H1 (cell line): ENCODE measurements around the gene CACFD1. TPM values are rescaled to one million over a fixed set of nuclear protein-coding genes. Genes with fewer than 3 reads are reported as not detected.

Experiments
- CTCF ChIA-PET: fragments of 300-600 bp; sonication (Branson Sonifier 250); formaldehyde crosslinking; loops from one replicate; lab custom pipeline; 2021; ENCODE audit not compliant: partially characterized antibody; lab: Charles Lee
- POLR2A ChIA-PET: fragments of 300-600 bp; sonication (Branson Sonifier 250); formaldehyde crosslinking; loops from one replicate; lab custom pipeline; 2021; ENCODE audit warnings: inconsistent platforms; ENCODE audit not compliant: partially characterized antibody; lab: Charles Lee
- DNase-seq, 2 experiments: peaks; one replicate each; pipeline versions ENCODE4 v3.0.0 to v3.0.0-alpha.2; 2010 to 2022; ENCODE audit warnings: low spot score in 2 of 2, low read depth in 1 of 2, mixed read lengths in 1 of 2
- FAIRE-seq: peaks from 2 replicates; lab custom pipeline; 2011; peaks lifted over from hg19 to GRCh38; lab: Jason Lieb, UNC
- H2AFZ ChIP-seq: 2 replicates; pipeline ENCODE4 v1.8.1; 2012; ENCODE audit warnings: low read length, inconsistent platforms
- H2AK5ac ChIP-seq: 2 replicates; pipeline ENCODE4 v1.6.1; 2013; ENCODE audit warnings: low read depth, low read length
- H2BK120ac ChIP-seq: replicated peaks from 2 replicates; pipeline ENCODE3; 2013; ENCODE audit warnings: low read depth, low read length, inconsistent platforms
- H2BK12ac ChIP-seq: 2 replicates; pipeline ENCODE4 v1.6.1; 2013; ENCODE audit warnings: low read depth, low read length
- H2BK15ac ChIP-seq: 2 replicates; pipeline ENCODE4 v1.6.1; 2013; ENCODE audit warnings: low read length
- H2BK20ac ChIP-seq: 2 replicates; pipeline ENCODE4 v1.6.1; 2013; ENCODE audit warnings: low read length
- H2BK5ac ChIP-seq: 2 replicates; pipeline ENCODE4 v1.6.1; 2013; ENCODE audit warnings: low read depth, low read length
- H3K14ac ChIP-seq: 2 replicates; pipeline ENCODE4 v1.6.1; 2013; ENCODE audit warnings: inconsistent platforms; ENCODE audit not compliant: insufficient read length
- H3K18ac ChIP-seq: 2 replicates; pipeline ENCODE4 v1.6.1; 2013; ENCODE audit warnings: low read length; ENCODE audit errors: extremely low read depth
- H3K23ac ChIP-seq: 2 replicates; pipeline ENCODE4 v1.6.1; 2013; ENCODE audit warnings: inconsistent platforms; ENCODE audit not compliant: insufficient read length
- H3K23me2 ChIP-seq: 2 replicates; pipeline ENCODE4 v1.6.1; 2013; ENCODE audit warnings: low read depth, low read length
- H3K27ac ChIP-seq: 2 replicates; pipeline ENCODE4 v1.6.1; 2011; ENCODE audit warnings: low read depth, low read length, inconsistent platforms
- H3K27me3 ChIP-seq, 4 experiments: replicated peaks in 1 of 4; 1 replicate in 1 of 4; 2 replicates in 3 of 4; pipeline versions ENCODE4 v1.6.1 to v1.8.1; 2011 to 2013; ENCODE audit warnings: low read length in 3 of 4, mild to moderate bottlenecking in 3 of 4, inconsistent platforms in 2 of 4, mixed read lengths in 2 of 4, moderate library complexity in 1 of 4; ENCODE audit not compliant: control insufficient read depth in 3 of 4, insufficient read depth in 3 of 4; ENCODE audit errors: extremely low read depth in 1 of 4
- H3K36me3 ChIP-seq, 4 experiments: 2 replicates each; pipeline versions ENCODE4 v1.6.1 to v1.8.1; 2011 to 2013; ENCODE audit warnings: mild to moderate bottlenecking in 4 of 4, low read length in 3 of 4, moderate library complexity in 2 of 4, control low read depth in 1 of 4, inconsistent platforms in 1 of 4; ENCODE audit not compliant: insufficient read depth in 4 of 4, control insufficient read depth in 2 of 4
- H3K4ac ChIP-seq: replicated peaks from 2 replicates; pipeline ENCODE3; 2013; ENCODE audit warnings: low read length, low read depth, mixed read lengths, inconsistent platforms; ENCODE audit not compliant: insufficient read length
- H3K4me1 ChIP-seq, 4 experiments: replicated peaks in 1 of 4; 1 replicate in 1 of 4; 2 replicates in 3 of 4; pipeline versions ENCODE4 v1.6.1 to v1.8.1; 2011 to 2013; ENCODE audit warnings: low read length in 3 of 4, inconsistent platforms in 2 of 4, mixed read lengths in 1 of 4; ENCODE audit not compliant: insufficient read depth in 4 of 4, control insufficient read depth in 3 of 4
- H3K4me2 ChIP-seq, 2 experiments: 2 replicates each; pipeline versions ENCODE4 v1.6.1 to v1.8.1; 2011 to 2013; ENCODE audit warnings: low read depth in 2 of 2, low read length in 2 of 2, control low read depth in 1 of 2, inconsistent platforms in 1 of 2, mild to moderate bottlenecking in 1 of 2; ENCODE audit not compliant: insufficient read depth in 1 of 2
- H3K4me3 ChIP-seq, 4 experiments: fragments of 200-600, 300-600 bp in 1 of 4; sonication (generic), shearing (Covaris generic), sonication (Bioruptor Twin) in 1 of 4; 2 replicates each; pipeline versions ENCODE4 v1.5.1 to v1.8.1; 2011 to 2016; ENCODE audit warnings: low read length in 4 of 4, low read depth in 3 of 4, control low read depth in 2 of 4, inconsistent platforms in 2 of 4, mild to moderate bottlenecking in 2 of 4, mixed read lengths in 1 of 4, moderate library complexity in 1 of 4; ENCODE audit not compliant: insufficient read depth in 2 of 4; ENCODE audit errors: extremely low read depth in 1 of 4
- H3K56ac ChIP-seq: replicated peaks from 2 replicates; pipeline ENCODE3; 2013; ENCODE audit warnings: low read depth, mild to moderate bottlenecking, mixed read lengths, low read length, inconsistent platforms; ENCODE audit not compliant: insufficient read length
- H3K79me1 ChIP-seq: 2 replicates; pipeline ENCODE4 v1.6.1; 2013; ENCODE audit warnings: low read depth, low read length, control low read depth
- H3K79me2 ChIP-seq, 2 experiments: 2 replicates each; pipeline versions ENCODE4 v1.6.1 to v1.8.1; 2012 to 2013; ENCODE audit warnings: low read length in 2 of 2, mild to moderate bottlenecking in 2 of 2, inconsistent platforms in 1 of 2; ENCODE audit not compliant: insufficient read depth in 2 of 2, control insufficient read depth in 1 of 2
- H3K9ac ChIP-seq, 4 experiments: replicated peaks in 1 of 4; 1 replicate in 1 of 4; 2 replicates in 3 of 4; pipeline versions ENCODE4 v1.6.1 to v1.8.1; 2011 to 2013; ENCODE audit warnings: low read depth in 3 of 4, low read length in 3 of 4, control low read depth in 2 of 4, mild to moderate bottlenecking in 2 of 4, moderate library complexity in 2 of 4, inconsistent platforms in 1 of 4; ENCODE audit errors: extremely low read depth in 1 of 4
- H3K9me3 ChIP-seq, 2 experiments: 2 replicates each; pipeline versions ENCODE4 v1.6.1 to v1.8.1; 2012 to 2013; ENCODE audit warnings: mild to moderate bottlenecking in 2 of 2, moderate library complexity in 2 of 2, control low read depth in 1 of 2, inconsistent platforms in 1 of 2, low read depth in 1 of 2, low read length in 1 of 2, mixed read lengths in 1 of 2; ENCODE audit not compliant: insufficient read depth in 2 of 2
- H4K20me1 ChIP-seq, 2 experiments: replicated peaks in 1 of 2; 2 replicates each; pipeline versions ENCODE3 to v1.8.1; 2011 to 2013; ENCODE audit warnings: inconsistent platforms in 2 of 2, low read length in 2 of 2, mild to moderate bottlenecking in 1 of 2; ENCODE audit not compliant: insufficient read depth in 2 of 2, control insufficient read depth in 1 of 2
- H4K5ac ChIP-seq: 2 replicates; pipeline ENCODE4 v1.6.1; 2013; ENCODE audit warnings: low read length, low read depth, mixed read lengths, inconsistent platforms; ENCODE audit not compliant: insufficient read length
- H4K8ac ChIP-seq: 2 replicates; pipeline ENCODE4 v1.8.0; 2013; ENCODE audit warnings: mild to moderate bottlenecking, moderate library complexity, low read length, inconsistent platforms; ENCODE audit not compliant: insufficient read depth; ENCODE audit errors: extremely low read depth
- H4K91ac ChIP-seq: replicated peaks from 2 replicates; pipeline ENCODE3; 2013; ENCODE audit warnings: low read length, mixed read lengths, inconsistent platforms; ENCODE audit not compliant: insufficient read length
- BCL11A ChIP-seq, 2 experiments: IDR thresholded peaks; one replicate each; pipeline ENCODE4 v1.6.1; 2011; ENCODE audit warnings: low read depth in 2 of 2, low read length in 2 of 2, mild to moderate bottlenecking in 2 of 2
- CBX5 ChIP-seq: fragments of 300-800, 300-1000 bp; sonication (generic); IDR thresholded peaks from 2 replicates; pipeline ENCODE4 v1.7.1; 2016; ENCODE audit warnings: antibody characterized with exemption, low read length, low read depth
- CEBPB ChIP-seq: IDR thresholded peaks from 2 replicates; pipeline ENCODE4 v1.6.1; 2012; ENCODE audit warnings: low read depth, low read length
- CTBP2 ChIP-seq: IDR thresholded peaks from 2 replicates; pipeline ENCODE4 v1.7.0; 2011; ENCODE audit warnings: borderline replicate concordance, mild to moderate bottlenecking, moderate library complexity, mixed read lengths, low read length; ENCODE audit not compliant: insufficient read depth, insufficient read length
- FOSL1 ChIP-seq: IDR thresholded peaks from 2 replicates; pipeline ENCODE4 v1.6.1; 2011; ENCODE audit warnings: mild to moderate bottlenecking, low read depth, low read length, moderate library complexity; ENCODE audit not compliant: insufficient read depth
- GTF2F1 ChIP-seq: IDR thresholded peaks from 2 replicates; pipeline ENCODE4 v1.6.1; 2012; ENCODE audit warnings: low read depth, low read length, improper control_type of control experiment, borderline replicate concordance
- PHF8 ChIP-seq: fragments of 200-600 bp; sonication (generic); conservative IDR thresholded peaks from 2 replicates; pipeline ENCODE4 v1.7.1; 2012; ENCODE audit warnings: low read depth, mild to moderate bottlenecking, inconsistent platforms, low read length, moderate library complexity
- POLR2AphosphoS5 ChIP-seq: IDR thresholded peaks from 2 replicates; pipeline ENCODE4 v1.6.1; 2011; ENCODE audit warnings: low read depth, low read length
- POU5F1 ChIP-seq: IDR thresholded peaks from 2 replicates; pipeline ENCODE4 v1.6.1; 2011; ENCODE audit warnings: low read depth, mild to moderate bottlenecking, low read length, moderate library complexity
- SP2 ChIP-seq: IDR thresholded peaks from 2 replicates; pipeline ENCODE4 v1.6.1; 2012; ENCODE audit warnings: mild to moderate bottlenecking, low read length, inconsistent platforms
- TCF12 ChIP-seq: IDR thresholded peaks from 2 replicates; pipeline ENCODE4 v1.6.1; 2011; ENCODE audit warnings: low read depth, mild to moderate bottlenecking, low read length
- TEAD4 ChIP-seq: IDR thresholded peaks from 2 replicates; pipeline ENCODE4 v1.6.1; 2012; ENCODE audit warnings: low read depth, low read length, inconsistent platforms, mixed read lengths
- ZNF274 ChIP-seq: IDR thresholded peaks from 2 replicates; pipeline ENCODE4 v1.7.0; 2012; ENCODE audit warnings: low read length, borderline replicate concordance; ENCODE audit errors: extremely low read depth
- WGBS, 2 experiments: shearing (Covaris generic) in 1 of 2; methylation state at CpG; one replicate each; pipeline versions ENCODE4 v1.1.6 to v1.1.7; 2013 to 2015; ENCODE audit warnings: low lambda C conversion rate in 2 of 2, mixed read lengths in 2 of 2, inconsistent platforms in 1 of 2, low coverage in 1 of 2, missing lambda C conversion rate in 1 of 2; ENCODE audit not compliant: insufficient replicate concordance in 2 of 2, insufficient coverage in 1 of 2, insufficient read length in 1 of 2; ENCODE audit errors: extremely low coverage in 1 of 2, missing lambda C conversion rate in 1 of 2; 5-methylcytosine and 5-hydroxymethylcytosine counted together
- polyA plus RNA-seq, 7 experiments: library from polyadenylated mRNA; depleted of rRNA in 3 of 7; stranded (reverse) in 5 of 7; unstranded in 2 of 7; fragments of >200 nt in 5 of 7; fragments of 200-250 nt in 2 of 7; gene quantifications; 1 replicate in 5 of 7; 2 replicates in 1 of 7; 4 replicates in 1 of 7; pipeline versions ENCODE4 v1.2.1 to v1.2.3, GENCODE V29; 2011 to 2013; ENCODE audit warnings: missing spikeins in 2 of 7, mixed read lengths in 2 of 7
- total RNA-seq: library from RNA; stranded (reverse); fragmentation: NEBNext Ultra II Directional; extraction: Animal tissue kit (Norgen Biotek cat#: 25700); gene quantifications from 2 replicates; pipeline ENCODE4 v1.2.1, GENCODE V29; 2021

CACFD1 gene
- total and polyA plus RNA-seq, 2 of the 8 experiments (the other 6 are each of a cell fraction or from before 2014, with no cell fraction given), result 13.4 to 15.5 TPM

GRCh38 chr9:133494636-133495326 is 35.0 kb downstream of the CACFD1 start:
- POLR2A ChIA-PET, result interaction anchor here (1.7 kb wide), 1 partner anchor 16 kb away, joined by 4 read pairs; the partner anchor contains the start of gene SLC2A6
- Histone ChIP-seq H3K27ac (no peak overlapping the region), H3K9ac (no peak overlapping the region), H4K20me1 (peaks cover 0 to 12% of the 10 kb centered on the region in 2 experiments), H3K23ac (no peak overlapping the region), H4K5ac (no peak overlapping the region), H3K79me2 (no peaks in the 10 kb centered on the region; a peak in 1 of 4 replicates), H3K27me3 (peaks cover 0 to 2% (median 0%) of the 10 kb centered on the region in 4 experiments; a peak in 1 of 7 replicates), H2AK5ac (no peak overlapping the region), H3K79me1 (peaks cover 2% of the 10 kb centered on the region; the same call in 1 of the 2 replicates), H3K56ac (no peak overlapping the region), H3K9me3 (peaks cover 0 to 2% of the 10 kb centered on the region in 2 experiments; a peak in 1 of 4 replicates), H3K4me1 (no peaks in the 10 kb centered on the region; a peak in 1 of 7 replicates), H2BK20ac (no peak overlapping the region), H3K23me2 (peaks cover 9% of the 10 kb centered on the region), H3K4me3 (no peak overlapping the region), H3K14ac (no peak overlapping the region), H3K4me2 (no peak overlapping the region), H2BK120ac (no peak overlapping the region), H2BK15ac (no peak overlapping the region), H2BK5ac (no peak overlapping the region; the same call in 1 of the 2 replicates), H4K91ac (no peak overlapping the region), H3K36me3 (peaks cover 0 to 3% (median 0%) of the 10 kb centered on the region in 4 experiments; a peak in 1 of 8 replicates), H3K18ac (no peak overlapping the region), H2BK12ac (no peak overlapping the region; the same call in 1 of the 2 replicates), H2AFZ (no peak overlapping the region), H4K8ac (no peak overlapping the region), H3K4ac (no peak overlapping the region)
- FAIRE-seq (no peak), DNase-seq (no peak)
- CTCF ChIA-PET, result interaction anchor here (0.8 to 3.6 kb wide), 14 partner anchors 8 to 232 kb away, joined by 3 to 18 read pairs (median 4); partner anchors contain the start of gene ADAMTSL2
- 91% methylated on average over 23 of the region's 24 CpGs; no CpG with 5 or more reads in 1 of the 2 experiments for WGBS, 2 experiments
- TF ChIP-seq POU5F1 (no peak), CBX5 (no peak), POLR2AphosphoS5 (no peak), PHF8 (no peak), ZNF274 (no peak), BCL11A (IDR thresholded peaks at IDR 0.05; ENCODE audit: low read depth in 2 of 2, low read length in 2 of 2) (no peak), TCF12 (no peak), CTBP2 (no peak), TEAD4 (no peak), SP2 (no peak), FOSL1 (no peak), CEBPB (no peak), GTF2F1 (no peak)
